Fibroblast of mammary gland (primary cell): ENCODE results near the gene LCORL.

Experiments used
- DNase-seq: peaks from one replicate; pipeline ENCODE4 v3.0.0-alpha.2; 2010; ENCODE audit warnings: low read depth
- H3K4me3 ChIP-seq: 2 replicates; pipeline ENCODE4 v1.5.1; 2011; ENCODE audit warnings: low read depth, mild to moderate bottlenecking, low read length, moderate library complexity; ENCODE audit not compliant: control insufficient read depth
- CTCF ChIP-seq: conservative IDR thresholded peaks from 2 replicates; pipeline ENCODE4 v1.5.1; 2011; ENCODE audit warnings: low read depth, low read length, inconsistent platforms; ENCODE audit not compliant: control insufficient read depth, insufficient read depth

Gene LCORL

GRCh38 chr4:17921451-17921850 is 100.1 kb downstream of the LCORL start:
- no peak overlapping the region for H3K4me3 ChIP-seq
- no peak for DNase-seq
- no peak for TF ChIP-seq CTCF

GRCh38 chr4:17920681-17921080 is 100.9 kb downstream of the LCORL start:
- no peak overlapping the region for H3K4me3 ChIP-seq
- DNase-seq: no peak
- no peak for TF ChIP-seq CTCF

- no peak for DNase-seq
- H3K4me3 ChIP-seq: no peak overlapping the region
- no peak for TF ChIP-seq CTCF
Observed at GRCh38 chr4:17915439-17915838, 106.1 kb downstream of the LCORL start.

GRCh38 chr4:17912011-17912410 is 109.5 kb downstream of the LCORL start:
- no peak for TF ChIP-seq CTCF
- no peak overlapping the region for H3K4me3 ChIP-seq
- no peak for DNase-seq

- no peak overlapping the region for H3K4me3 ChIP-seq
- no peak for TF ChIP-seq CTCF
Observed at GRCh38 chr4:17911608-17912007, 109.9 kb downstream of the LCORL start.

GRCh38 chr4:17898553-17899055 is 123.0 kb downstream of the LCORL start:
- TF ChIP-seq CTCF: no peak

More at GRCh38 chr4:17911608-17912007, 109.9 kb downstream of the LCORL start:
- no peak for DNase-seq

GRCh38 chr4:17895481-17895880 is 126.1 kb downstream of the LCORL start:
- no peak overlapping the region for H3K4me3 ChIP-seq
- no peak for TF ChIP-seq CTCF
- DNase-seq: no peak

More at GRCh38 chr4:17898553-17899055, 123.0 kb downstream of the LCORL start:
- H3K4me3 ChIP-seq: no peak overlapping the region
- no peak for DNase-seq
